LHCN-M2 (cell line): ENCODE data around the gene CCDC197. TPM values are rescaled to one million over a fixed set of nuclear protein-coding genes. Genes with fewer than 3 reads are reported as not detected.

Source experiments
- DNase-seq: peaks from one replicate; pipeline ENCODE4 v3.0.0-alpha.2; 2012; ENCODE audit warnings: low read depth
- total RNA-seq: library from RNA; depleted of rRNA; stranded (reverse); fragments of >200 nt; gene quantifications from 2 replicates; pipeline ENCODE4 v1.2.3, GENCODE V29; 2014; rRNA removed

CCDC197 gene
- total RNA-seq, 1 experiment from 2014 or later, result not detected

- no peak for DNase-seq
Observed at GRCh38 chr14:94056579-94057308, 59.6 kb downstream of the CCDC197 start.

- no peak for DNase-seq
Observed at GRCh38 chr14:94058128-94058673, 61.1 kb downstream of the CCDC197 start.

Other genes with a start within 250 kb of the CCDC197 start
- not detected in 2 replicates for gene PRIMA1, start 208.8 kb upstream of the CCDC197 start, total RNA-seq
- gene FAM181A, start 70.0 kb upstream of the CCDC197 start, total RNA-seq, result not detected in 2 replicates
- 0.40 TPM in 1 of 2 replicates, not detected in the other for gene ASB2, start 20.7 kb upstream of the CCDC197 start, total RNA-seq
- 0.45 and 0.69 TPM in 2 replicates for gene OTUB2, start 29.0 kb downstream of the CCDC197 start, total RNA-seq
- gene DDX24, start 83.9 kb downstream of the CCDC197 start, total RNA-seq, result 155 and 171 TPM in 2 replicates
- gene IFI27L1, start 84.0 kb downstream of the CCDC197 start, total RNA-seq, result 21.0 and 31.2 TPM in 2 replicates
- gene IFI27, start 113.4 kb downstream of the CCDC197 start, total RNA-seq, result 0.51 and 1.5 TPM in 2 replicates
- 63.5 and 107 TPM in 2 replicates for gene IFI27L2, start 132.3 kb downstream of the CCDC197 start, total RNA-seq
- 0.19 and 0.40 TPM in 2 replicates for gene PPP4R4, start 177.0 kb downstream of the CCDC197 start, total RNA-seq